Smooth muscle cell (in vitro differentiated cells): ENCODE data around the gene TFAP2E. TPM values are rescaled to one million over a fixed set of nuclear protein-coding genes. Genes with fewer than 3 reads are reported as not detected.

Source experiments
- DNase-seq: peaks from one replicate; lab custom pipeline; 2025; ENCODE audit not compliant: unreplicated experiment; lab: John Stamatoyannopoulos, UW
- H2AFZ ChIP-seq: fragments of 200-600 bp; sonication (generic); 2 replicates; pipeline ENCODE4 v1.6.0; 2016; ENCODE audit warnings: antibody characterized with exemption, low read depth, mild to moderate bottlenecking
- H3F3A ChIP-seq: fragments of 200-600 bp; sonication (generic); 2 replicates; pipeline ENCODE4 v1.6.0; 2017; ENCODE audit warnings: antibody characterized with exemption, low read depth
- H3K27ac ChIP-seq: fragments of 200-600 bp; sonication (generic); 2 replicates; pipeline ENCODE4 v1.5.1; 2016; ENCODE audit warnings: low read depth, mild to moderate bottlenecking
- H3K27me3 ChIP-seq: fragments of 200-600 bp; sonication (generic); 2 replicates; pipeline ENCODE4 v1.6.1; 2016; ENCODE audit warnings: low read depth, mild to moderate bottlenecking
- H3K36me3 ChIP-seq: fragments of 200-600 bp; sonication (generic); 2 replicates; pipeline ENCODE4 v1.5.1; 2016; ENCODE audit warnings: low read depth
- H3K4me1 ChIP-seq: fragments of 200-600 bp; sonication (generic); 2 replicates; pipeline ENCODE4 v1.5.1; 2016; ENCODE audit warnings: low read depth
- H3K4me2 ChIP-seq: fragments of 200-600 bp; sonication (generic); 2 replicates; pipeline ENCODE4 v1.6.0; 2016; ENCODE audit warnings: mild to moderate bottlenecking
- H3K4me3 ChIP-seq: fragments of 200-600 bp; sonication (generic); 2 replicates; pipeline ENCODE4 v1.5.1; 2016; ENCODE audit warnings: mild to moderate bottlenecking
- H3K79me2 ChIP-seq: fragments of 200-600 bp; sonication (generic); 2 replicates; pipeline ENCODE4 v1.6.0; 2016; ENCODE audit warnings: low read depth, mild to moderate bottlenecking
- H3K9ac ChIP-seq: fragments of 200-600 bp; sonication (generic); 2 replicates; pipeline ENCODE4 v1.6.0; 2016; ENCODE audit warnings: low read depth
- H3K9me3 ChIP-seq: fragments of 200-600 bp; sonication (generic); replicated peaks from 2 replicates; pipeline ENCODE4 v1.5.1; 2016; ENCODE audit warnings: low read depth
- H4K20me1 ChIP-seq: fragments of 200-600 bp; sonication (generic); 2 replicates; pipeline ENCODE4 v1.6.0; 2016; ENCODE audit warnings: low read depth
- WGBS: methylation state at CpG from one replicate; pipeline ENCODE4 v1.1.7; 2016; ENCODE audit warnings: low lambda C conversion rate; 5-methylcytosine and 5-hydroxymethylcytosine counted together
- polyA plus RNA-seq: library from polyadenylated mRNA; unstranded; fragments of >200 nt; fragmentation: Nextera tagmentation; extraction: Ambion mirVana; gene quantifications from 2 replicates; pipeline ENCODE4 v1.2.1, GENCODE V29; 2016
- total RNA-seq: library from RNA; depleted of rRNA; stranded (reverse); fragments of >200 nt; gene quantifications from 2 replicates; pipeline ENCODE4 v1.2.3, GENCODE V29; 2014
- TF ChIP-seq, protein P1 (sequence below): fragments of 200-600 bp; sonication (generic); IDR thresholded peaks from 2 replicates; pipeline ENCODE4 v1.5.1; 2017; ENCODE audit warnings: borderline replicate concordance, mild to moderate bottlenecking, antibody characterized with exemption; ENCODE audit not compliant: insufficient read depth, poor library complexity, severe bottlenecking

Gene TFAP2E
- total and polyA plus RNA-seq, 2 experiments from 2014 or later: 0.30 to 0.36 TPM

DNA sequence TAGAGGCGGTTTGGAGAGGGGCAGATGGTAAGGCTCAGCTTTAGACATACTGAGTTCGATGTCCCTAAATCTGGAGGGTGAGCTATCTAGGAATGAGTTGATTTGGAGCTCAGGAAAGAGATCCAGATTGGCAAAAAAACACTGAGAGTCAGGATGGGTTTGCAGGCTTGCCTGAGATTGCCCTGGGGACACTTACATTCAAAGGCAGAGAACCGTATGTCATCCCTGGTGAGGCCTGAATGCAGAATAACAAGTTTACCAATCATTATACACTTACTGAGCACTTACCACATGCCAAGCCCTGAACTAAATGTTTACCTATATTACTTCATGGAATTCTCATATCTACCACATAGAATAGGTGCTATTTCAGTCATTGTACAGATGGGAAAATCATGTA, 27.5 kb downstream of the TFAP2E start:
- H3K4me2 ChIP-seq: no peak overlapping the region
- TF ChIP-seq, protein P1, sequence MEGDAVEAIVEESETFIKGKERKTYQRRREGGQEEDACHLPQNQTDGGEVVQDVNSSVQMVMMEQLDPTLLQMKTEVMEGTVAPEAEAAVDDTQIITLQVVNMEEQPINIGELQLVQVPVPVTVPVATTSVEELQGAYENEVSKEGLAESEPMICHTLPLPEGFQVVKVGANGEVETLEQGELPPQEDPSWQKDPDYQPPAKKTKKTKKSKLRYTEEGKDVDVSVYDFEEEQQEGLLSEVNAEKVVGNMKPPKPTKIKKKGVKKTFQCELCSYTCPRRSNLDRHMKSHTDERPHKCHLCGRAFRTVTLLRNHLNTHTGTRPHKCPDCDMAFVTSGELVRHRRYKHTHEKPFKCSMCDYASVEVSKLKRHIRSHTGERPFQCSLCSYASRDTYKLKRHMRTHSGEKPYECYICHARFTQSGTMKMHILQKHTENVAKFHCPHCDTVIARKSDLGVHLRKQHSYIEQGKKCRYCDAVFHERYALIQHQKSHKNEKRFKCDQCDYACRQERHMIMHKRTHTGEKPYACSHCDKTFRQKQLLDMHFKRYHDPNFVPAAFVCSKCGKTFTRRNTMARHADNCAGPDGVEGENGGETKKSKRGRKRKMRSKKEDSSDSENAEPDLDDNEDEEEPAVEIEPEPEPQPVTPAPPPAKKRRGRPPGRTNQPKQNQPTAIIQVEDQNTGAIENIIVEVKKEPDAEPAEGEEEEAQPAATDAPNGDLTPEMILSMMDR: no peak
- WGBS: 98% methylated on average over 3 of the region's 3 CpGs

GRCh38 chr1:35603468-35603867, 30.4 kb downstream of the TFAP2E start:
- Histone ChIP-seq H3K4me3 (no peak overlapping the region), H3K4me1 (no peaks in the 10 kb centered on the region), H2AFZ (no peak overlapping the region), H3K79me2 (no peaks in the 10 kb centered on the region), H3K9ac (no peak overlapping the region), H3F3A (no peaks in the 10 kb centered on the region), H3K27ac (no peak overlapping the region), H3K9me3 (no peaks in the 10 kb centered on the region), H3K36me3 (peaks cover 11% of the 10 kb centered on the region), H4K20me1 (peaks cover 38% of the 10 kb centered on the region), H3K4me2 (no peak overlapping the region), H3K27me3 (no peaks in the 10 kb centered on the region)
- WGBS: 17% methylated on average over 3 of the region's 3 CpGs
- TF ChIP-seq, protein P1: no peak
- DNase-seq: no peak

More for the DNA sequence above, 27.5 kb downstream of the TFAP2E start:
- Histone ChIP-seq H3K4me3 (no peak overlapping the region), H2AFZ (no peak overlapping the region), H4K20me1 (peaks cover 12% of the 10 kb centered on the region), H3K9me3 (no peaks in the 10 kb centered on the region), H3F3A (no peaks in the 10 kb centered on the region), H3K27me3 (no peaks in the 10 kb centered on the region), H3K4me1 (no peaks in the 10 kb centered on the region), H3K27ac (no peak overlapping the region), H3K36me3 (no peaks in the 10 kb centered on the region), H3K79me2 (no peaks in the 10 kb centered on the region), H3K9ac (no peak overlapping the region)
- DNase-seq: no peak

DNA sequence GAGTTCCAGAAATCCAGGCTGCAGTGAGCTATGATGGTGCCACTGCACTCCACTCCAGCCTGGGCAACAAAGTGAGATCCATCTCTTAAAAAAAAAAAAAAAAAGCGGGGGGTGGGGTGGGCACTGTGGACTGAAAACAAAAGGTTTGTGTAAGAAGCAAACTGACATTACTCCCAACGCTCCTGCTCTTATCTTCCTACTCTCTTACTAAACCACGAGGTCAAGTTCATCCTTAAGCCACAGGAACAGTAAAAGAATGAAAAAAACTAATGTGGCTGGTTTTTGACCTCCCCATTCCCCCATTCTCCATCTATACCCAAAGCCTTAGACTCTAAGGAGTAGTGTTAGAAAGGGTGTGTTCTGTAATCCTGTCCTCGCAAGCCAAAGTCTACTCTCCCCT, 30.8 kb downstream of the TFAP2E start:
- 47% methylated on average over 4 of the region's 4 CpGs for WGBS
- DNase-seq: no peak
- peaks cover 11% of the 10 kb centered on the region for H3K36me3 ChIP-seq

More for the DNA sequence above, 30.8 kb downstream of the TFAP2E start:
- Histone ChIP-seq H3K27me3 (no peaks in the 10 kb centered on the region), H3K4me1 (no peaks in the 10 kb centered on the region), H4K20me1 (peaks cover 38% of the 10 kb centered on the region), H3K4me2 (no peak overlapping the region), H3K9ac (no peak overlapping the region), H3K79me2 (no peaks in the 10 kb centered on the region), H3F3A (no peaks in the 10 kb centered on the region), H3K9me3 (no peaks in the 10 kb centered on the region), H2AFZ (no peak overlapping the region), H3K27ac (no peak overlapping the region), H3K4me3 (no peak overlapping the region)
- TF ChIP-seq, protein P1: no peak
